Glomerular visceral epithelial cell (primary cell): Measurements from ENCODE around the gene NRXN3.
A peak's percentile ranks its signal among the peaks of the same experiment; 100 is the strongest.

Source experiments
- DNase-seq: peaks from one replicate; pipeline ENCODE4 v3.0.0-alpha.2; 2016; ENCODE audit errors: extremely low spot score

NRXN3 gene

DNA sequence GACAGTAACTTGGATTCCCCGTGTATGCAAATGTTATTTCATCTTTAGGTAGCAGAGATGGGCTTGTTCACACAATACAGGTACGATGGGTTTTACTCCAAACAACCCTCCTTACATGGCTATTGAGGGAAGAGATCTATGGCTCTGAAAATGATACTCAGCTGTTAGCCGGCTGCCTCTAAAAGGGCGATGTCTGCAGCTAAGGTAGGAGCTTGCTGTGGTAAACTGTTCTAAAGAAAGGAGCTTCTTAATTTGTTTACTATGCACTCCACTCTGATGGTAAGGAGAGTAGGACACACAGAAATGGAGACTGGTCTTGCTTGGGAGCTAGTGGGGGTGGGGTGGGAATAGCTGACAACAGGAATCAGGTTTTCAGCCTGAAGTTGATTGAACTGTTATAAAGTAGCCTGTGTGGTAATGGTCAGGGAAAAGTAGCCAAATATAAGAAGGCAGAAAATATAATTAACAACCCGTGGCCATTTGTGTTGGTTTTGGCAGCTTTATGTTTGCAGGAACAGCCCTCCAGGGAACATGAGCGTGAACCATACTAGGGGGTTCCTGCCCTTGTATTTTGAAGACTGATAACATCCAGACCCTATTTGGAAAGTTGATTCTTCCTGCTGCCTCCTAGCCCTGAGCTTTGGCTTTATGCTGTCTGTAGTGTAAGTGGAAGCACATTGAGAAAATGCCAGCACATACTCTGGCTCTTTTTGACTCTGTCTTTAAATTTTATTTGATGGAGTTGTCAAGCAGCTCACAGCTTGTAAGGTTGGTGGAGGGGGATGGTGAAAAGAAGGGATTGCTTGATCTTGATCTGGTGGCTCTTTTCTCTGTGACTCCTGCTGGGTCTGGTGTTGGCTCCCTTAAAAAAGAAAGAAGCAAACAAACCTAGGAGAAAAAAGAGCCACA, 1111.3 kb downstream of the NRXN3 start:
- no peak for DNase-seq

DNA sequence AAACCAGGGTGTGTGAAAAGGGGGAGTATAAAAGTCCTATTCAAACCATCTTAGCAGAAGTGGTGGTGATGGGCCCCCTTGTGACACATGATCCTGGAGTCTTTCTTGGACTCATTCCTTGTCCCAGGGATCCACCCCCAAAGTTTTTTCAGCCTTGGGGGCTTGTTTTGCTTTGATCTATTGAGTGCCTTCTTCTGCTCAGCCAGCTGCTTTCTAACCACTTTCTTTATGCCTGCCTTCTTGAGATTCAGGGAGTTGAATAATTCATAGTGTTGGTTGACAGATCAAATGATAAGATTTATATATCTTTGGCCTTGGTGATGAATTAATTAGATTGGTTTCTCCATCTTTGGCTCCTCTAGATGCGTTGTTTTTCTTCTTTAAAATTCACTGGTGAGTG, 1114.4 kb downstream of the NRXN3 start:
- no peak for DNase-seq

DNA sequence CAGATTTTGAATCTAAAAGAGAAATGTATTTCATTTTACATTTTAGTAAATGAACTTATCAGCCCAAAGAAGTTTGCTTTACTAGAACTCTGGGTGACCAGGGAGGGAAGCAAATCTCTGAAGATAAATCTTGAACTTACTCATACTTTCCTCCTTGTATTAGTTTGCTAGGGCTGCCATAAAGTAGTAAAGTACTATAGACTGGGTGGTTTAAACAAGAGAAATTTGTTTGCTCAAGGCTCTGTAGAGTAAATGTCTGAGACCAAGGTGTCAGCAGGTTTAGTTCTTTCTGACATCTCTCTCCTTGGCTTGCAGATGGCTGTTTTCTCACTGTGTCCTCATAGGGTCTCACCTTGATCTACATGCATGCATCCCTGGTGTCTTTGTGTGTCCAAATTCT, 1115.1 kb downstream of the NRXN3 start:
- no peak for DNase-seq

DNA sequence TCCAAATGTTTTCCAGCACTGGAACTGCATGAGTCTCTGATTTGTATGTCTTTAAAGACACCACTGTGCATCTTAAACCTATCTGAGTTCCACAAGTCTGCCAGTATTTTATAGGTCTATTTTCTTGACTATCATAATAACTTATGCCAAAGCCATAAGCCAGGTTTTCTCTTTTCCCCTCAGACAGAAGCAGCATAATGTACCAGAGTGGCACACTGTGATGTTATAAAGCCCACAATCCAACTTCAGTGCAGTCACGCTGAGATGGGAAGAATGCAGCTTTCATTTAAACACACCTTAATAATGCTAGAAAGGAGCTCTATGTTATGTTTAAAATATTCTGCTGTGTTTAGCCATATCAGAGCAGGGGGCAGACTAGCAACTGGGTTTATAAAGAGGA, 1117.8 kb downstream of the NRXN3 start:
- no peak for DNase-seq

DNA sequence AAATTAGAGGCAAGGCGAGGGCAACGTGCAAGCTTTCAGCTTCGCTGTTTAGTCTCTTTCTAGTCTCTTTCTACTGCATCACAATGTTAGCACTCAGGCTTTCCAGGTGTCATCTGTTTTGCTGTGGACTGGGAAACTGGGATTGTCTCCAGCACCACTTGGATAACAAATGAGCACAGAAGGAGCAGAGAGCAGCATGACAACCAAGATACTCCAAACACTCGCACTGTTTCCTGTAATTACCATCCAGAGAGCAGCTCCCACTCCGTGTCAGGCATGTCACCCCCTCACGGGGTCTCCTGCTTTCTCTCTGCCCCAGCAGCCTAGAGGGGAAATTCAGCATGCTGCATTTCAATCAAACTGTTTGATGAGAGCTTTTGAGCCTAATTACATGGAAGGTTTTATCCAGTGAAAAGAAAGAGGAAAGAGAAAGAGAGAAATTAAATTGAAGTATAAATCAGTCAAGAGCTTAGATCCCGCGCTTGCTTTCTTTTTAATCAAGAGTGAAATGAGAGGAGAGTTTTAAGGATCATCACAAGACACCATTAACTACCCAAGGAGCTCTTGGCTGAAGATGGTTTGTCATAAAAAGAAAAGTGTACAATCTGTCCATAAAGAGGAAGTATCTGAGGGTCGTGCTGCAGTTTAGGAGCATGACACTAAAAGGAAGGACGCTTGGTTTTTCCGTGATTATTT, 1123.5 kb downstream of the NRXN3 start:
- no peak for DNase-seq

DNA sequence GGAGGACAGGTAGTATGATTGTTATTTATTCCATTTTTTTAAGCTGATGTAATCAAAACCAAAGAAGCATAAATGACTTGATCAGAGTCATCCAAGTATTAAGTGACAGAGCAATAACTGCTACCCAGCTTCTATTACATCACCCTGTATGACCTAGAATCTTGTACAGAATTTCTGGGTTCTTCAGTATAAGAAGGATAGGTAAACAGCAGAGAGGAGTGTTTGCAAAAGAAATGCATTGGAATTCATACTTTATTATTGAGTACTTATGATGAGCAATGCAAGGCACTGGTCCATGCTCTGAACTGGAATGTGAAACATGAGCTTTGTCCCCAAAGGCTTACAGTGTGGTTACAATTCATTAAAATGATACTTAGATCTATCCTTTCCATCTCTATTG, 1124.3 kb downstream of the NRXN3 start:
- DNase-seq, result peak; percentile 11

DNA sequence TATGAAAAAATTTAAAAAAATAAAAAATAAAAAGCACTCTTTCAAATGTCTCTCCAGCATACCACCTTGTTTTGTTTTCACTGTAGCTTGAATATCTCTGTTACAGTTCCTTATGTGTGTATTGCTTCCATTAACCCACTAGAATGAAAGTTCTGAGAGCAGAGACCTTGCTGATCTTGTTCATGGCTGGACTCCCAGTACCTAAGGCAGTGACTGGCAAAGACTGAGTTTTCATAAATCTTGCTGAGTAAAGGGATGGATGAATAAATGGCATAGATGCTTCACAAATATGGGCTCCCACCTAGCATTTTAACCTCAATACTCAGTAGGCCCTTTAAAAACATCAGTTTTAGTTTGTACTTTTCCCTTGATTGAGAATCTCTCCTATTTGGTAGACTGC, 1125.2 kb downstream of the NRXN3 start:
- DNase-seq, result no peak

DNA sequence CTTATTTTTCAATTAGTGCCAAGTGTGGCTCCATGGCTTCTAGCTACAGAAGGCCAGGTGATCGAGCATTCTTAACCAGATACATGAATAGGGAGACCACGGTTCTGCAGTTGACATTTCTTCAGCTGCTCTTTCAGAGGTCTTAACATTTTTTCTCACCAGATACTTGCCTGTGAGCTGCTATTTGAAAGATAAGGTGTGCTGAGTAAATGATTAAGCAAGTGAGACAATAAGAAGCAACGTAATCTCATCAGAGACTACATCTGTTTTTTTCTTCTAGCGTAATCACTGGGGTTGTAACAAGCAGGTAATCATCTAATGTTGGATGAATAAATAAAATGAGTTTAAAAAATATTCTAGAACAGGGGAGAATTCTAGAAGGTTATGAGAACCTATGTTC, 1128.2 kb downstream of the NRXN3 start:
- no peak for DNase-seq

DNA sequence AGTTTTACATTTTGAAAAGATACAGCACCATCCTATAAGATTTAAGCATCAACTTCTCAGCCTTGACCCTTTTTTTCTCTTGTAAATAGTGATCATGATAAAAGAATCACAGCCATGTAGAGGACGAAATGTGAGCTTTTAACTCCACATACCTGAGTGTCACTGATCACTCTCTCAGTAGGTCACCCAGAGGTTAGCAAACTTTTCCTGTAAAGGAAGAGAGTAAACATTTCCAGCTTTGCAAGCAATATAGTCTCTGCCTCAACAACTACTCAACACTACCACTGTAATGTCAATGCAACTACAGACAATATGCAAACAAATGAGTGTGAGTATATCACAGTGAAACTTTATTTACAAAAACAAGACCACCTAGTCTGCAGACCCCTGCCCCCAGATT, 1129.0 kb downstream of the NRXN3 start:
- no peak for DNase-seq

DNA sequence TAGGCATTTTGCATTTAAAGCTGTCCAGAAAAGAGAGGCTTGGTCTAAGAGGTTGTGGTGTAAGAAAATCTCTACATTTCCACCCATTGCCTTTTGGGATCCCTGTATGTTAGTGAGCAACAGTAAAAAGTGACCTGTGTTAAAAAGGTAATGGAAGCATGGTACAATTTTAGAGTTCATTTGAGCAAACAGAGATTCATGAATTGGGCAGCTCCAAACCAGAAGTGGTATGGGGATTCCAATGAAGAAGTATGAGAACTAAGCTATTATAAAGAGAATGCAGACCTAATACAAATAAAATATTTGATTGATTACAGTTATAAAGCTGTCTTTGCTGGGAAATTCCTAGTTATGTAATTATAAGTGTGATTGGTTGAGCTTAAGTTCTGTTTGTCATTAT, 1134.1 kb downstream of the NRXN3 start:
- no peak for DNase-seq

DNA sequence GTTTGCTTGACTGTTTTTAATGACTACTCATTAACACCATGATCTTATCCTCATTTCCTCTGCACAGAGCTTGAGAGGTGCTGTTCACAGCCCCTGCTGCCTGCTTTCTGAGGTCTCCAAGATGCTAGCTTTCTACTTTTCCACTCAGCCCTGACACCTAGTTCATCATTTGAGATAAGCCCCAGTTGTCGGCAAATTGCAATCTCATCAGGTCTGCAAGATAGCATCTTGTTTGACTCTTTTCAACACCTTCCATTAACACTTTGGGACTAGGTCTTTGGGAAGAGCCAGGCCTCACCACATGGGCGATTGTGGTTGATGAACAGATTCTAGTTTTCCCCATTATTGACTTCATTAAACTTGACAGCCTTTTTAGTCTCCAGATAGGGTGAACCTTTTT, 1136.4 kb downstream of the NRXN3 start:
- DNase-seq, result no peak

DNA sequence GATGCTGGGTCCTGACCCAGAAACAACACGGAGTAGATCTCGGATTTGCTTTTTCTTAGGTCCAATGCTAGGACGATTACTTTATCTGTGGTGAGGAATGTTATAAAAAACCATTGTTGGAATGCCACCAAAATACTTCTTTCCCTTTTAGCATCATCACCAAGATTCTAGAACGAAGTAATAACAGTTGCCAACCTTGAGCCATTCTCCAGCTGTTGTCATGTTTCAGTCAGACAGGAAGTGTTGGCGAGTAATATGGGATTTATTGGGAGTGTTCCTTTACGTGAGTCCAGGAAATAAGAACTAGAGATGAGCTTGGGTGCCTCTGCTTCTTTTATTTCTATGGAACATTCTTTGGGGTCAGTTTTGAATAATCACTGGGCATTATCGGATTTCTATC, 1148.2 kb downstream of the NRXN3 start:
- no peak for DNase-seq

DNA sequence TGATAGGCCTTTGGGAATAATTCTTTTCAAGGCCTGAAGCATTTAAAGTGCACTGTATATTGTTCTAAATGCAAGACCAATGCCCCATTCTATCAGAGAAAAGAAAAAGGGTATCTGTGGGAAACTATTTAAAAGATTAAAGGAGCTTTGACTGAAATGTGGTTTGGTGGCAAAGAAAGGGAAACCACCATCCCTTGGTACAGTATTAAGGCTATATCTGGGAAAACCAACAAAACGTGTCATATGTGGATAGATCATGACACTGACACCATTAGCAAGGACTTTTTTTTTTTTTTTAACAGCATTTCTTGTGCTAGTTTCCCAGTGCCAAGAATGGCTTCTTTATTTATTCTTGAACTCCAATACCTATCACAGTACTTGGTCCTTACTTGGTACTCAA, 1150.4 kb downstream of the NRXN3 start:
- DNase-seq, result no peak

DNA sequence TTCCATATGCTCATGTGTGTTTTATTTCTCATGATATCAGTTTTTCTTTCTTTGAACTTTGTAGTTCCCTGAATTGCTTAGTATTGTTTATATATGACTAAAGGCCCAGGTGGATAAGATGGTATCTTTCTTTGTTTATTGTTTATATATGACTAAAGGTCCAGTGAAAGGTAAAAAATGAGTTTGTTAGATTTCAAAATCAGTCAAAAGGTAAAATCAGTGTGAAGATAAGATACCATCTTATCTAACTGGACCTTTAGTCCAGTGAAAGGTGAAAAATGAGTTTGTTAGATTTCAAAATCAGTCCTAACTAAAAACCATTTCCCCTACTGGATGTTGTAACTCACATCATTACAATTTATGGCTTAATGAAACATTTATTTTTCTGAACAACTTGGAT, 1150.9 kb downstream of the NRXN3 start:
- DNase-seq, result no peak

DNA sequence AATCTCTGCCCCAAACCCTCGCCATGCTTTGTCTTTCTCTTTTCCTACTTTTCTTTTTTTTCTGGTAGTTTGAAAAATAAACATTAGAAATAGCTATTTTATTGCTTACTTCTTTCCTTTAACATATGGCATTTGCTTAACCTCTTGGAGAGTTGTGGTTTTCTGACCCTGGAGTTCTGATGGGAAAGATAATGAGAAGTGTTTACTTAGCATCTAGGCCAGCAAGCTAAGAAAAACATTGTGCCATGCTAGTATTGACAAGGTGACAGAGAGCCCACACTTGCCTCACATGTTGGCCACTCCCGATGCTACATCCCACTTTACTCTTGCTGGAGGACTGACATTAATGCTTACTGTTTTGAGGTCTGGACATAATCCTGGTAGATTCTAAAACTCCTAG, 1154.9 kb downstream of the NRXN3 start:
- no peak for DNase-seq

DNA sequence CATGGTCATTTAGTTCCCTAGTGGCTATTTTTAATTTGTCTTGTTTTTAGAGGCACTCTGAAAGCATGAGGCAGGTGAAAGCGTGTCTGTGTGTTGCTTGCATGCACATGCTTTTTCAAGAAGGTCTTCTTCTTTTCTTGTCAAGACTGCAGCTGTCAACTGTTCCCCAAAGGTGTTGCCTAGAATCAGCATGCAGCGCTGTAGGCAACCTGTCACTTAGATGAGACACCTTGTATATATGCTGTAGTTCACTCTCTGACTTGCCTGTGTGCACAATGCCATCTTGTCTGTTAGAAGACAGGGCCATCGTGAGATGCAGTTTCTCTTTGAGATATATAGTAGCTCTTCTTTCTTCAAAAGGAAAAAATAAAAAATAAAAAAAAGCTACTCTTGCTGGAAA, 1155.4 kb downstream of the NRXN3 start:
- DNase-seq, result no peak

DNA sequence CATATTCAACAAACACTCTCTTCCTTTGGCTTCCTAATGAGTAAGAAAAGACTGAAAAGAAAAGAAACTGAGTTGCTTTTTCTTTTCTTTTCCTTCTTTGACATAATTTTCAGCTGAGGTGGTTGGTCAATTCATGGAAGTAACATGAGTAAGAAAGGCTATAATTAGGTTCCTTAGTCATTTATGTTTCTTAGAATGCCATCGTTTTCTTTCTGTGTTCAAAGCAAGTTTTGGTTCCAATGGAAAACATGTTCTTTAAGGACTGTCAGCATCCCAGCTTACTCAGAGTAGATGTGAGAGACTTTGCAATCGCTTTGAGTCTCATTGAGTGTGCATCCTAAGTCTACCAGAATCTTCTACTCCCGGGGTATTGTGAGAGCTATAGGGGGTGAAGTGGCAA, 1158.7 kb downstream of the NRXN3 start:
- DNase-seq, result no peak

DNA sequence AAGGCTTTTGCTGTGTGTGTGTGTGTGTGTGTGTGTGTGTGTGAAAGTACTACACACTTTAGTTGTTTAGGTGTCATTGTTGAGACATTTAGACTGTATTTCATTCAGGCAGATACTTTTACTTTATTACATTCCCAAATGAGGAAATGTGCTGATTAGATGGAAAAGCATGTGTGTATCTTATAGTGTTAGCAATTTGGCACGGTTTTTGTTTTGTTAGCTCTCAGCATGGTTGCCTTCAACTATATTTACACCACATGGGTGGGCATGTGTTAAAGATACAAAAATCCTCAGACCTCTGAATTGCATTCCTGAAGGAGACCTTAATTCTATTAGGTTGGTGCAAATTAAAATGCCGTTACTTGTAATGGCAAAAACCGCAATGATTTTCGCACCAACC, 1161.7 kb downstream of the NRXN3 start:
- DNase-seq, result no peak

DNA sequence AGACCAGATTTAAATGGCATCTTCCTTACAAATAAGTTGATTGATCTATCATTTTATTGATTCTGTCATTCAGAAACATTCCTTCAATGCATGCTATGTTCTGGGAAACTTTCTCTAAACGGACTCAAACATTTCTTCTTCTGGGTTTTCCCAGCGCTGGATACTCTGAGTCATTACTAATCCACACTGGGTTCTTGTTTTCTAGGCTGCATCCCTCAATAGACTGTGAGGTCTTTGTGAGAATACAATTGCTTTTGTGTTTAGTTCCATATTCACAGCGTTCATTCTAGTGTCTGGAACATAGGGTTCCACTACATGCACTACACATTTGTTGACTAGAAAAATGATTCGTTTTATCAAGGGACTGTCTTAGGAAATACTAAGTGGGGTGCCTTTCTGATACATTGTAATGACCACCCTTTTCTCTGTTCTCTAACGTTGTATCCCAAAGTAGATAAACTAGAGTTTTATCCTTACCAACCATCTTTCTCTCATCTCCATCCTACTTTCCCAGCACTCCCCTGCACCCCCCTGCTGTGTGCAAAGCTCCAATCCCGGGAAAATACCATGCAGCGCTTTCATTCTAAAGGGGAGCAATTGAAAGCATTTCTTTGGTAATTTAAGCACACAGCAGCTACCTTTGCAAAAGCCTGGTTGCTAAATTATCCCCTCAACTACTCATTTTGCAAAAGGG, 1162.5 kb downstream of the NRXN3 start:
- no peak for DNase-seq

DNA sequence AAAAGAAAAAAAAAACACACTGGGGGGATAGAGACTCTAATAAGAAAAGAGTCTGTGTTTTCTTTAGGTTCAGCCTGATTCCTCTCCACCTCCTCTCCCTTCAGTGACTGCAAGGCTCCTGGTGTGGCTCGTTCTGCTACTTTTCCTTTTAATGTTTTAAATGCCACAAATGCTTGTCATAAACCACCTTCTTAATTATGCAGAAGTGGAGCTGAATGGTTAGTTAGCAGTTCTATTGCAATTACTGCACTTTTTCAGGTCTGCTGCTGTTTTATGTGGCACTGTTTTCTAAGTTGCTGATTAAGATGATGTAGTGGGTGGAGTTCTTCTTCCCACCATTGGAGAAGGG, 1163.0 kb downstream of the NRXN3 start:
- DNase-seq, result no peak

DNA sequence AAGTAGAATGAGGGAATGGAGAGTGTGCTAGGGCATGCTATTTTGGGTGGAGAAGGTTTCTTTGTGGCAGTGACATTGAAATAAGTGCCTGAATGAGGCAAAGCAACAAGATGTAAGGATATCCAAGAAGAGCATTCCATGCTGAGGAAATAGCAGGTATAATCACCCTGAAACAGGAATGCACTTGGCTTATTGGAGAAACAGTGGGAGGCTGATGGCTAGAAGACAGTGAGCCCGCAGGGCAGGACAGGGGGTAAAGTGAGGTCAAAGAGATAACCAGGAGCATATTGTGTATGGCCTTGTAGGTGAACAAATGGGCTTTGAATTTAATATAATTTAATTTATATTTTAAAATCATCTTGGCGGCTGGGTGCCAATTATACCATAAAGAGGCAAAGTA, 1164.1 kb downstream of the NRXN3 start:
- DNase-seq, result no peak

DNA sequence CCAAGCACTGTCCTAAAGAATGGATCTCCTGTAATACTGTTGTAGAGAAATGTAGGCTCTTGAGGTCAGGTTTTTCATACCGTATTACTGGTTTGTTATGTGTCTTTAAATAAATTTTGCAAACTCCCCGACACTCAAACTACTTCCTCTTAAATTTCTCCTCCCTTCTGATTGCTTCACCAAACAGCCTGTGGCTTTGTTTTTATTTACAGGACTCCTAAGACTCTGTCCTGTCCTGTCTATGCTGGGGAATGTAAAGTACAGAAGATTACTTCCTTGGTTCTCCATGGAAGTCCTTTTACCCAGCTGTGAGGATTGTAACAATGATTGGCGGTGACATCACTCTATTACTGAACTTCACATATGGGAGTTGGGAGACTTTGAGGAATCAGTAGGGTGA, 1167.6 kb downstream of the NRXN3 start:
- DNase-seq, result no peak

DNA sequence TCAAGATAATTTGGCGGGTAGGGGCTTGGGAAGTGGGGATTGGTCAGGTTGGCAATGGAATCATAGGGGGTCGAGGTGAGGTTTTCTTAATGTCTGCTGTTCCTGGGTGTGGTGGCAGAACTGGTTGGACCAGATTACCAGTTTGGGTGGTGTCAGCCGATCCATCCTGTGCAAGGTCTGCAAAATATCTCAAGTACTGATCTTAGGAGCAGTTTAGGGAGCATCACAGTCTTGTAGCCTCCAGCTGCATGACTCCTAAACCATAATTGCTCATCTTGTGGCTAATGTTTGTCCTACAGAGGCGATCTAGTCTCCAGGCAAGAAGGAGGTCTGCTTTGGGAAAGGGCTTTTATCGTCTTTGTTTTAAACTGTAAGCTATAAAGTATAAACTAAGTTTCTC, 1172.8 kb downstream of the NRXN3 start:
- no peak for DNase-seq
